Right lobe of liver (tissue), 6 donors: ENCODE measurements around the gene SAFB2. TPM values are rescaled to one million over a fixed set of nuclear protein-coding genes. Genes with fewer than 3 reads are reported as not detected.

Source experiments
- ATAC-seq, 4 donors: fragments of 200-7000 bp; cut with Tn5 transposase; one replicate each; pipeline ENCODE4 v1.9.1; 2020; ENCODE audit warnings: mild to moderate bottlenecking in 4 of 4, moderate library complexity in 4 of 4
- DNase-seq, 3 donors: peaks; one replicate each; pipeline ENCODE4 v3.0.0-alpha.2; 2020
- H3K27ac ChIP-seq, 3 donors: fragments of 200-600 bp; one replicate each; pipeline ENCODE4 v1.8.0; 2022
- H3K27me3 ChIP-seq, 2 donors: fragments of 200-600 bp; one replicate each; pipeline ENCODE4 v1.8.0; 2022
- H3K36me3 ChIP-seq, 4 donors: fragments of 200-600 bp; sonication (generic) in 1 of 4; one replicate each; pipeline versions ENCODE4 v1.5.1 to v1.8.0; 2017 to 2022; ENCODE audit warnings: control low read depth in 1 of 4
- H3K4me1 ChIP-seq, 4 donors: fragments of 200-600 bp; sonication (generic) in 1 of 4; one replicate each; pipeline versions ENCODE4 v1.5.1 to v1.8.0; 2017 to 2022; ENCODE audit warnings: control low read depth in 1 of 4
- H3K4me3 ChIP-seq, 3 donors: fragments of 200-600 bp; one replicate each; pipeline ENCODE4 v1.8.0; 2022
- H3K9me3 ChIP-seq, 4 donors: fragments of 200-600 bp; sonication (generic) in 1 of 4; one replicate each; pipeline versions ENCODE4 v1.5.1 to v1.8.0; 2017 to 2022; ENCODE audit warnings: control low read depth in 1 of 4
- CTCF ChIP-seq, 4 donors: fragments of 200-600 bp in 3 of 4; fragments of 450-650 bp in 1 of 4; IDR thresholded peaks; one replicate each; pipeline versions ENCODE4 v1.5.1 to v1.8.0; 2016 to 2022; ENCODE audit warnings: antibody characterized with exemption in 4 of 4, mild to moderate bottlenecking in 2 of 4
- POLR2A ChIP-seq: fragments of 450-650 bp; IDR thresholded peaks from one replicate; pipeline ENCODE4 v1.6.1; 2017; ENCODE audit warnings: antibody characterized with exemption, mild to moderate bottlenecking
- WGBS: methylation state at CpG from one replicate; pipeline ENCODE4 v1.1.6; 2018; ENCODE audit warnings: low coverage, low lambda C conversion rate; ENCODE audit not compliant: insufficient coverage; ENCODE audit errors: missing lambda C conversion rate; 5-methylcytosine and 5-hydroxymethylcytosine counted together
- intact Hi-C, 2 donors: fragments of 100-400 bp; cut with DNase I; formaldehyde crosslinking; loops; one replicate each; pipeline versions ENCODE4 v1.11.2 to v1.14.1; 2022
- total RNA-seq, 6 experiments: library from RNA; depleted of rRNA in 2 of 6; stranded (reverse); fragments of >200 nt in 2 of 6; fragmentation: NEBNext Ultra II Directional in 3 of 6; extraction: Animal tissue kit (Norgen Biotek cat#: 25700) in 3 of 6; gene quantifications; one replicate each; pipeline versions ENCODE4 v1.1.0 to v1.2.4, GENCODE V29; 2016 to 2023
- donor health status: DM: no; HTN: yes; CAD: no.
- donor health status: DM: no; HTN: no; CAD: no.
- donor health status: DM: no; HTN: no; CAD: no.
- donor health status: DM: no; HTN: yes; CAD: no.
- donor health status: DM: no; HTN: yes; CAD: no.

Gene SAFB2
- total RNA-seq, 6 experiments from 2014 or later = 16.9 to 48.9 (median 41.7) TPM

GRCh38 chr19:5618591-5618990 lies 4.0 kb downstream of the SAFB2 start:
- no peak for DNase-seq
- no peak overlapping the region for H3K27ac ChIP-seq
- H3K4me3 ChIP-seq = no peak overlapping the region
- ATAC-seq = no peak
- H3K27me3 ChIP-seq = no peaks in the 10 kb centered on the region
- peaks cover 17 to 63% (median 36%) of the 10 kb centered on the region in 4 donors for H3K36me3 ChIP-seq
- intact Hi-C loops = loop anchor here in 1 of 2 donors (10.0 kb wide), 1 partner anchor 56 kb away; no protein-coding TSS in a partner anchor
- 94% methylated on average over 9 of the region's 9 CpGs for WGBS
- no peak for TF ChIP-seq POLR2A
- no peaks in the 10 kb centered on the region for H3K9me3 ChIP-seq
- H3K4me1 ChIP-seq = peaks cover 0 to 27% (median 8%) of the 10 kb centered on the region in 4 donors

- ATAC-seq (no peak), DNase-seq (no peak)
- 83% methylated on average over 1 of the region's 1 CpG for WGBS
- peaks cover 0 to 27% (median 8%) of the 10 kb centered on the region in 4 donors for H3K4me1 ChIP-seq
- H3K27me3 ChIP-seq = no peaks in the 10 kb centered on the region
- H3K9me3 ChIP-seq = no peaks in the 10 kb centered on the region
- H3K36me3 ChIP-seq = peaks cover 23 to 78% (median 50%) of the 10 kb centered on the region in 4 donors
- no peak overlapping the region for H3K4me3 ChIP-seq
- TF ChIP-seq CTCF (IDR thresholded peaks at IDR 0.05) = no peak
- TF ChIP-seq POLR2A = no peak
- intact Hi-C loops = loop anchor here in 1 of 2 donors (10.0 kb wide), 1 partner anchor 58 kb away; no protein-coding TSS in a partner anchor
- H3K27ac ChIP-seq = no peak overlapping the region
These were observed 5.5 kb downstream of the SAFB2 start for GRCh38 chr19:5617080-5617479.

GRCh38 chr19:5615756-5616327 lies 6.7 kb downstream of the SAFB2 start:
- H3K4me3 ChIP-seq = no peak overlapping the region
- H3K36me3 ChIP-seq = peaks cover 25 to 81% (median 53%) of the 10 kb centered on the region in 4 donors
- no peaks in the 10 kb centered on the region for H3K9me3 ChIP-seq
- H3K27ac ChIP-seq = no peak overlapping the region
- H3K4me1 ChIP-seq = peaks cover 0 to 19% (median 4%) of the 10 kb centered on the region in 4 donors
- H3K27me3 ChIP-seq = no peaks in the 10 kb centered on the region
- intact Hi-C loops = loop anchor here in 1 of 2 donors (10.0 kb wide), 1 partner anchor 59 kb away; no protein-coding TSS in a partner anchor
- no peak for DNase-seq
- WGBS = 86% methylated on average over 11 of the region's 17 CpGs
- TF ChIP-seq POLR2A = no peak
- TF ChIP-seq CTCF (IDR thresholded peaks at IDR 0.05) = no peak
- no peak for ATAC-seq

GRCh38 chr19:5612891-5613865 lies 9.4 kb downstream of the SAFB2 start:
- Histone ChIP-seq H3K9me3 (no peaks in the 10 kb centered on the region), H3K4me1 (no peaks in the 10 kb centered on the region), H3K27me3 (no peaks in the 10 kb centered on the region), H3K27ac (no peak overlapping the region), H3K36me3 (peaks cover 30 to 91% (median 63%) of the 10 kb centered on the region in 4 donors), H3K4me3 (no peak overlapping the region)
- no peak for ATAC-seq
- TF ChIP-seq POLR2A (no peak), CTCF (IDR thresholded peaks at IDR 0.05) (no peak)
- intact Hi-C loops = loop anchor here in 1 of 2 donors (10.0 kb wide), 1 partner anchor 62 kb away; no protein-coding TSS in a partner anchor
- 95% methylated on average over 13 of the region's 15 CpGs for WGBS
- no peak for DNase-seq
